ENCODE measurements around the gene SLC25A43.

DNA sequence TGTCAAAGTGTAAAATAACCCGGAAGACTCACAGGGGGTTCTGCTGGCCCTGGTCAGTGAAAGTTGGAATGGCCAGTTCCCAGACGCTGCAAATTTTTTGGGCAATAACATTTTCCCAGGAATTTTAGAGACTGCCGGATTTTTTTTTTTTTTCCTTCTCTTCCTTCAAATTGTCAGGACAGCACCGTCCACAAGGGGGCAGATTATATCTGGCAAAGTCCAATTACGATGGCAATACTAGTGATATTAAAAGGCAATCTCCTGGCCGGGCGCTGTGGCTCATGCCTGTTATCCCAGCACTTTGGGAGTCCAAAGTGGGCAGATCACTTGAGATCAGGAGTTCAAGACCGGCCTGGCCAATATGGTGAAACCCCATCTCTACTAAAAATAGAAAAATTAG lies 89.6 kb downstream of the SLC25A43 start:
- TF ChIP-seq TAF1 (IDR thresholded peaks at IDR 0.05; ENCODE audit: borderline replicate concordance, low read depth, low read length) (no peak), POLR2A (IDR thresholded peaks at IDR 0.05; ENCODE audit: low read depth, low read length) (no peak), POLR2AphosphoS5 (IDR thresholded peaks at IDR 0.05; ENCODE audit: low read depth, low read length) (no peak)
